Right lobe of liver (tissue), 4 donors: ENCODE data around the gene DUS3L.

ENCODE experiments used
- POLR2A ChIP-seq: fragments of 450-650 bp; IDR thresholded peaks from one replicate; pipeline ENCODE4 v1.6.1; 2017; ENCODE audit warnings: antibody characterized with exemption, mild to moderate bottlenecking
- TF ChIP-seq, protein P1 (sequence below), 4 donors: fragments of 200-600 bp in 3 of 4; fragments of 450-650 bp in 1 of 4; IDR thresholded peaks; one replicate each; pipeline versions ENCODE4 v1.5.1 to v1.8.0; 2016 to 2022; ENCODE audit warnings: antibody characterized with exemption in 4 of 4, mild to moderate bottlenecking in 2 of 4
- donor health status: DM: no; HTN: no; CAD: no.
- donor health status: DM: no; HTN: no; CAD: no.
- donor health status: DM: no; HTN: yes; CAD: no.

DNA sequence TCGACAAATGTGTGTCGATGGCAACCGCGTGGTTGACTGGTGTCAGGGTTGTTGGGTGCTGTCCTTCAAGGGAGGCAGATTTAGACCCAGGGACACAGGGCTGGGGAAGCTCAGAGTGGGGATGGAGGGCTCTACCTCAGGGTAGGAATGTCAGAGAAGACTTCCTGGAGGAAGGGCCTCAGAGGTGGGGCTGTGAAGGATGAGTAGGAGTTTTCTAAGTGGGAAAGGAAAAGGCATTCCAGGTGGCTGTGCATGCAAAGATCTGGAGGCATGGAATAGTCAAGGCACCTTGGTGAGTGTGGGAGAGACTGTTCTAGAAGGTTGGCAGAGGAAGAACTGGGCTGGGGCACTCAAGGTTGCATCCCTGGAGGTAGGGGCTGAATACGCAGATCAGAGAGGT lies 15.9 kb upstream of the DUS3L start:
- TF ChIP-seq POLR2A = no peak
- TF ChIP-seq, protein P1, sequence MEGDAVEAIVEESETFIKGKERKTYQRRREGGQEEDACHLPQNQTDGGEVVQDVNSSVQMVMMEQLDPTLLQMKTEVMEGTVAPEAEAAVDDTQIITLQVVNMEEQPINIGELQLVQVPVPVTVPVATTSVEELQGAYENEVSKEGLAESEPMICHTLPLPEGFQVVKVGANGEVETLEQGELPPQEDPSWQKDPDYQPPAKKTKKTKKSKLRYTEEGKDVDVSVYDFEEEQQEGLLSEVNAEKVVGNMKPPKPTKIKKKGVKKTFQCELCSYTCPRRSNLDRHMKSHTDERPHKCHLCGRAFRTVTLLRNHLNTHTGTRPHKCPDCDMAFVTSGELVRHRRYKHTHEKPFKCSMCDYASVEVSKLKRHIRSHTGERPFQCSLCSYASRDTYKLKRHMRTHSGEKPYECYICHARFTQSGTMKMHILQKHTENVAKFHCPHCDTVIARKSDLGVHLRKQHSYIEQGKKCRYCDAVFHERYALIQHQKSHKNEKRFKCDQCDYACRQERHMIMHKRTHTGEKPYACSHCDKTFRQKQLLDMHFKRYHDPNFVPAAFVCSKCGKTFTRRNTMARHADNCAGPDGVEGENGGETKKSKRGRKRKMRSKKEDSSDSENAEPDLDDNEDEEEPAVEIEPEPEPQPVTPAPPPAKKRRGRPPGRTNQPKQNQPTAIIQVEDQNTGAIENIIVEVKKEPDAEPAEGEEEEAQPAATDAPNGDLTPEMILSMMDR (IDR thresholded peaks at IDR 0.05) = no peak
